Skeletal muscle cell (primary cell): ENCODE results near the gene LIMA1.
A peak's percentile ranks its signal among the peaks of the same experiment; 100 is the strongest.
"Not testable (repeated sequence)": the region's sequence is repeated elsewhere in the genome, so short reads cannot be mapped to it uniquely, and the experiment has no call there.

Source experiments
- DNase-seq: peaks from one replicate; pipeline ENCODE4 v3.0.0-alpha.2; 2010; ENCODE audit warnings: low read depth
- H3K4me3 ChIP-seq: 2 replicates; pipeline ENCODE4 v1.5.1; 2011; ENCODE audit warnings: low read depth, mild to moderate bottlenecking, control low read depth, low read length, moderate library complexity

LIMA1 gene

DNA sequence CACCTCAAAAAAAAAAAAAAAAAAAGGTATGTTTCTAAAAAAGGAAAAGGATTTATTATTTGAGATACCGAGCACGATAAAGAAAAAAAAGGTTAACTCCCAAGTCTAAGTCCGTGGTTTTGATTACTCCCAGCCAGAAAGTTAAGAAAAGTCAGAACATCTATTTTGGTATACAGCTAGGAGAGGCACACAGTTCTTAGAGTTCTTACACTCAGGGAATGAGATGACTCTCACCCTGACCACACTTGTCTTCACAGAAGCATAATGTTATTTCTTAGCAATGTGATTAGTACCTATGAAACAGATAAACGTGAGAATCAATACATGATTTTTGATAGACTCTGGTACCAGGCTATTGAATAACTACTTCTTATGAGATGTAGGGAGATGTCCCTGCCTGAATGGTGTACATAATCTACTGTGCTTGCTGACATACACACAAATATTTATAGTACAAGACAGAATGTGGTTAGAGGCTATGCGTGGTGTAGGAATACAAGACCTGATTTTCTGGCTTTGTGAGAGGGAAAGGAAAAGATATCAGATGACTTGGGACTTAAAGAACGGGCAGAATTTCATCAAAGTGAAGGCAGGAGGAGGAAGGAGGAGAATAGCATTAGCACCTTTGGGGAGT lies 31.6 kb downstream of the LIMA1 start:
- no peak for DNase-seq
- no peak overlapping the region for H3K4me3 ChIP-seq

DNA sequence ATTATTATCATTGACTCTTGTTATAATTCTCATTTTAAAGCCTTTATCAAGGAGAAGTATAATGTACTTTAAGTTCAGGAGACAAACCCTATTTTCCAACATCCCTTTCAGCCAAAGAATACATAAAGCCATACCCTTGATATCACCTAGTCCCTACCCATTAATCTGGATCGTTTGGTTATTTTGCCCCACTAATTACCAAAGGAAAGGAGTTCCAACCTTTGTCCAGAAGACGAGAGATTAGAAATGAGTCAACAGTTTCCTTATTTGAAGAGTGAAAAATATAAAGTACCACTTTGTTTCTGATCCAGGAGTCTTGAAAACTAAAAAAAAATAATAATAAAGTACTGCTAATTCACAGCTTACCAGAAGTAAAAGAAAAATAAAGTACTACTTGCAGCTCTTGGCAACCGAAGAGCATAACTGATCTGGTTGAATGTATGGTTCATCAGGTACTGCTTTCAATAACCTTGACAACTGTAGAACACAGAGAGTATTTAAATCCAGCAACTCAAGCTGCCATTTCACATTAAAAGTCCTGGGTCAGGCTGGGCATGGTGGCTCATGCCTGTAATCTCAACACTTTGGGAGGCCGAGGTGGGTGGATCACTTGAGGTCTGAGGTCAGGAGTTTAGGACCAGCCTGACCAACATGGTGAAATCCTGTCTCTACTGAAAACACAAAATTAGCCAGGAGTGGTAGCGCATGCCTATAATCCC lies 33.7 kb downstream of the LIMA1 start:
- DNase-seq: no peak

DNA sequence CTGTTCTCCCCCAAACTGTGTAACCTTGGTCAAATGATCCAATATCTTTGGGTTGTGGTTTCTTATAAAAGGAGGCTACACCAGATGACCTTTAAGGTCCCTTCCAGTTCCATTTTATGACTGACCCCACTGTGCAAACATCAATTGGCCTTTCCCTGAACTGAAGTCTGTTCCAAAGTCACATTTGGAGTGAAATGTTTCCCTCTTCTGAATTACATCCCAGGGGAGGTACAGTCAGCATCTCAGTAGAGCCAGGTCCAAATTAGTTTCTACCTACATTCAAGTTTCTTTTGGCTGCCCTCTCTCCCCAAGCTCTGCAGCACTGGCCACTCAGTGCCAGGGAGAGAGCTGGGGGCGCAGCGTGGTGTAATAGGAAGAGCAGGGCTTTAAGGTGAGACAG lies 34.4 kb downstream of the LIMA1 start:
- H3K4me3 ChIP-seq: no peak overlapping the region
- DNase-seq: no peak

More for the DNA sequence above, 33.7 kb downstream of the LIMA1 start:
- H3K4me3 ChIP-seq: no peak overlapping the region

DNA sequence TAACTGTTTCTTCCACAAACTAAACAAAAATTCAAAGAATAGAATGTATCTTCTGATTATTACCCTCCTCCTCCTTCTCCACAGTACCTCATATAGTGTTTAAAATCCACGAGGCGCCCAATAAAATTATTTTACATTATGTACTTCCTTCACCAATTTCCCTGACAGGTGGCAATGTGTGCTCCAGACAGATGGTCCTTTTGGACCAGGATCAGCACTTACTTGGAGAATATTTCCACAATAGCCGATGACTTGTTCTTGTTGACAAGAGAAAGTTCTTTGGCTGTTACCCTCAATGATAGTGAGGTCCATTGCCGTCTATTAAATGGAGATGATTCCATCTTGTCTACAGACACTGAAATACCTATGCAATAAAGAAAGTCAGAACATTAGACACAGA lies 34.9 kb downstream of the LIMA1 start:
- H3K4me3 ChIP-seq: no peak overlapping the region
- DNase-seq: no peak

DNA sequence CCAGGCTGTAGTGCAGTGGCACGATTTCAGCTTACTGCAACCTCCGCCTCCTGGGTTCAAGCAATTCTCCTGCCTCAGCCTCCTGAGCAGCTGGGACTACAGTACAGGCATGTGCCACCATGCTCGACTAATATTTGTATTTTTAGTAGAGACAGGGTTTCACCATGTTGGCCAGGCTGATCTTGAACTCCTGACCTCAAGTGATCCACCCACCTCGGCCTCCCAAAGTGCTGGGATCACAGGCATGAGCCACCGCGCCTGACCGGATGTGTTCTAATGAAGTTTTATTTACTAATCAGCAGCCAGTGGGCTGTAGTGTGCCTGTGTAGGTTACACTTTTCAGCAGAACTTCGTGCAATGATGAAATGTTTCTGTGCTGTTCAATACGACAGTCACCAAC lies 35.7 kb downstream of the LIMA1 start:
- H3K4me3 ChIP-seq, DNase-seq: not testable (repeated sequence)

DNA sequence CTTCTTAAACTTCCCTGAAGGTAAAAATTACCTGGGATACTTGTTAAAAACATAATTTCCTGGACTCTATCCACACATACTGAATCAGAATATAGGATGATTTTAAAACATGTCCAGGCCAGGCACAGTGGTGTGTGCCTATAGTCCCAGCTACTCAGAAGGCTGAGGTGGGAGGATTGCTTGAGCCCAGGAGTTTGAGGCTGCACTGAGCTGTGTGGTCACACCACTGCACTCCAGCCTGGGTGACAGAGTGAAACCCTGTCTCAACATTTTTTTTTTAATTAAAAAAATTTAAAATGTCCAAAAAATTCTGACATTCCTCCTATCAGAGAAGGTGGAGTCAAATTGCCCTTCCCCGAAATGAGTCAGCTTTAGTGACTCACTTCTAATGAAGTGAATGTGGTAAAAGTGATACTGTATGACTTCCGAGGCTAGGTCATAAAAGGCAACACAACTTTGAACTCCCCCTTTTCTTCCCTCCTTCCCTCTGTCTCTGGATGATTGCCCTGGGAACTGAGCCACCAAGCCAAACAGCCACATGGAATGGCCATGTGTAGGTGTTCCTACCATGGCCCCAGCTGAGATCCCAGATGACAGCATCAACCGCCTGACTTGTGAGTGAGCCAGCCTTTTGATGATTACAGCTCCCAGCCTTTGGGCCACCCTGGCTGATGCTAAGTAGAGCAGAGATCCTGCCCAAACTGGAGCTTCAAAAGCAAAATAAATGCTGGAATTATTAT lies 36.3 kb downstream of the LIMA1 start:
- peak; percentile 93 for DNase-seq
- no peak overlapping the region for H3K4me3 ChIP-seq

DNA sequence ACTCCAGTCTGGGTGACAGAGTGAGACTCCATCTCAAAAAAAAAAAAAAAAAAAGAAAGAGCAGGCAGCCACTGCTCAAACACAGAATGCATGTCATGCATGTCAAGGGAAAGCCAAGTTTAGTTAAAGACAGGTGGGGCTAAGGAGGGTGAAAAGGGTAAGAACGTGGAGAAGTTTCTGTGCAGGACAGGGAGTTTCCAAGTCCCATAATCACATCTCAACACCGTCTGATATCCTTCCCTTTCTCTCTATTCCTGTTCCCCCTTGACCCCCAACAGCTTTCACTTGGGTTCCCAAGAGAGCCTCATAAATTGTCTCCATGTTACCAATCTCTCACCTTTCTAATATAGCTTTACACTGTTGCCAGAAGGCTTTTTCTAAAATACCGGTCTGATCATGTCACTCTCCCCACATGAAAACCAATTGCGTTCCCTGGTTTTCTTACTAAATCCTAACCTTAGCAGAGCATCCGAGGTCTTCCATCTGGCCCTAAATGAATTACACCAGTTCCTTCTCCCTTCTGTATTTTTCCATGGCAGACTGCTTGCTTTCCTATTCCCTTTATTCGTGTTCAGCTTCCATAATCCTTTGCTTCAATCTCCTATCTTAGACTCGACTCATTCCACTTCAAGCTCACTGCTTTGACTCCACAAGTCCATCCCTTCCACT lies 37.0 kb downstream of the LIMA1 start:
- no peak overlapping the region for H3K4me3 ChIP-seq
- no peak for DNase-seq

DNA sequence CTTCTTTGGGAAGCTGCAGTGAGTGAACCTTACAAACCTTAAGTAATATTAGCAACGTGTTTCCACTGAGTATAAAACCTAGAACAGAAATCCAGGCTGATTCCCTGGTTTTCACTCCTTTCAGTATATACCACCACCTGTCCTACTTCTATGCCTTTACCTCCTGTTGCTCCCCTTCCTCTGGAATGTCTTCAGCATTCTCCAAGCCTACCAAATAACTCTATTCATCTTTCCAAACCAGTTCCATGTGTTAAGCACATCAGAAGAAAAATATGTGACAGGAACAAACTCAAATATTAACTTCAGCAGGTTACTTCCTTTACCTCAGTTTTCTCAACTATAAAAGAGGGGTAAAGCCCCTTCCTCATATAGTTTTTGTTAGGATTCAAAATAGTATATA lies 39.8 kb downstream of the LIMA1 start:
- no peak for DNase-seq
- no peak overlapping the region for H3K4me3 ChIP-seq

DNA sequence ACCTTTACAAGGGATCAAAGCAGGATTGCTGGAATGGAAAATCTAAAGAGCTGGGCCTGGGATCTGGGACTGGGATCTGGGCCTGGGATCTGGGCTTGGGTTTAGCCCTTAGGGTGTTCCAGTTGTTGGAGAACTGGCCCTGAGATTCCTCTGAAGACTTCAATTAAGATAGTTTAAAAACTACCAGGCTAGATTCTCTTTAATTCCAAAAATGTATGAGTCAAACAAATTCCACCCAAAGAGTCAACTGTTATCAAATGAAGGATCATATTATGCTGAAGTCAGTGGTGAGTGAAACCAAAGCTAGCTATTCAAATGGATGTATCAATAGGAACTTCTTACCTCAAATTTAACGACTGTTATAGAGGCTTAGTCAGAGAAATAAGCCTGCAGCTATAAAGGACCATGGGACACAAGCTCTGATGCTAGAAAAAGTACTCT lies 40.5 kb downstream of the LIMA1 start:
- H3K4me3 ChIP-seq: no peak overlapping the region
- no peak for DNase-seq

DNA sequence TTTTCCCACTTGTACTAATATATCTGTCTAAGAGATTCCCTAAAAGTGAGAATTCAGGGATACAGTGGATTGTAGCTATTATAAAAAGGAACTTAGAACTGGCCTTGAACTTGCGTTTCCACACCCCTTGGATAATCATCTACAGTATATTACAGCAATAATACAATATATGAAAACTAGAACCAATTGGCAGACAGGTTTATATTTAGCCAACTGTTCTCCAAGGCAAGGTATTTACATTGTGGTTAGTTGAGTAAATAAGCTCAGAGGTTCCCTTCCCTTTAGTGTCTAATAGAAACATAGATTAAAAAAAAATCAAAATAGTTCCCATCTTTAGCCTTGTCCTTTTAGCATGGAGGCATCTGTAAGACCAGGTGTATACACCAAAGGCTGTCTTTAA lies 42.1 kb downstream of the LIMA1 start:
- no peak overlapping the region for H3K4me3 ChIP-seq

DNA sequence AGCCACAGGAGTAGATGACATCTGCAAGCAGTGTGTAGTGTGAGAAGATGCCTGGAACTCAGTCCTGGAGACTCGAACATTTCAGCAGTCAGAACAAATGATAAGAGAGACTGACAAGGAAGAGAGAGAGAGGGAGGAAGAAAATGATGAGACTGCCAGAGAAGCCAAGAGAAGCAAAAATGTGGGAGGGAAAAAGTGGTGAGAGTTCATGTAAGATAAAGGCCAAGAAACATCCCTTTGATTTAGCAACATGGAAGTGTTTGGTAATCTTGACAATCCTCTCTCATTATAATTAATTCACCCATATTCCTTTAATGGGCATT lies 42.6 kb downstream of the LIMA1 start:
- H3K4me3 ChIP-seq: no peak overlapping the region
- DNase-seq: no peak

More for the DNA sequence above, 42.1 kb downstream of the LIMA1 start:
- no peak for DNase-seq

DNA sequence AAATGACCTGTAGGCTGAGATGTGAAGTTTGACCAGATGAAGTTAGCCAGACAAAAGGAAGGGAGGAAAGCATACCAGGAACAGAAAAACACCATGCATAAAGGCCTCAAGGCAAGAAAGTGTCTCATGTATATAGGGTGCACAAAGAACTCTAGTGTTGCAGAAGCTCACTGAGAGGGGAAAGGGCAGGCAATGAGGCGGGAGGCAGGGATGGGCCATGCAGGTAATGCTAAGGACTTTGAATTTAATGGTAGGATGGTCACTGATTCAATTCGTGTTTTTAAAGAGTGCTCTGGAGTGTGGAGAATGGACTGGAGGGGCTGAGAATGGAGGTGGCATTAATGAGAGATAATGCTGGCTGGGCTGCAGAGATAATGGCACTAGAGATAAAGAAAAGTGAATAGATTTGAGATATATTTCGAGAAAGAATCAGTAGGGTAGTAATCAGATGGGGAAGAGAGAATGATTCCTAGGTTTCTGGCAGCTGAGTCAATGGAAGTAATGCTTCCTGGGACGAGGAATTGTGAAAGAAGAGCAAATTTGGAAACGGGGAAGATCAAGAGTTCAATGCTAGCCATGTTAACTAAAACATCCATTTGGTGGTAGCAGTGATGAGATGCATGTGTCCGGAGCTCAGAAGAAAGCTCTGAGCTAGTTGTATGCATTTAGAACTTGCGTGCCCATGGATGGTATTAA lies 43.1 kb downstream of the LIMA1 start:
- DNase-seq: no peak
- no peak overlapping the region for H3K4me3 ChIP-seq

DNA sequence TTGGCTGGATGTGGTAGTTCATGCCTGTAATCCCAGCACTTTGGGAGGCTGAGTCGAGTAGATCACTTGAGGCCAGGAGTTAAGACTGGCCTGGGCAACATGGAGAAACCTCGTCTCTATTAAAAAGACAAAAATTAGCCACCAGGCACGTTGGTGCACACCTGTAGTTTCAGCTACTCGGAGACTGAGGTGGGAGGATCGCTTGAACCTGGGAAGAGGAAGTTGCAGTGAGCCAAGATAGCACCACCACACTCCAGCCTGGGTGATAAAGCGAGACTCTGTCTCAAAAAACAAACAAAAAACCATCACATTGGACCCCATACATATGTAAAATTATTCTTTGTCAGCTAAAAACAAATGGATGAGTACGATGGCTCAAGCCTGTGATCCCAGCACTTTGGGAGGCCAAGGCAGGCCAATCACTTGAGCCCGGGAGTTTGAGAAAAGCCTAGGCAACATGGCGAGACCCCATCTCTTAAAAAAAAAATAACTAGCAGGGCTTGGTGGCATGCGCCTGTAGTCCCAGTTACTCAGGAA lies 43.9 kb downstream of the LIMA1 start:
- no peak for DNase-seq
- no peak overlapping the region for H3K4me3 ChIP-seq

DNA sequence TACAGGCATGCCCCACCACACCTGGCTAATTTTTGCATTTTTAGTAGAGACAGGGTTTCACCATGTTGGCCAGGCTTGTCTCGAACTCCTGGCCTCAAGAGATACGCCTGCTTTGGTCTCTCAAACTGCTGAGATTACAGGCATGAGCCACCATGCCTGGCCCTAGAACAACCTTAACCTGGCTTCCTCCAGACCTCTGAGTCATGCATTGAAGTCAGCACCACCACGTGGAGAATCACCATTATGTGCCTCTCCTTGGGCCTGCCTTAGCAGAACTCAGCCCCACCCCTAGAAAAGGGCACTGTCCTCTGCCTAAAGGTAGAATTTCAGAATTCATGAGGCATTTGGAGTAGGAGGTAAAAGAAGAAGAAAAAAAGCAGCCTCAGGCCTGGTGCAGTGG lies 49.0 kb downstream of the LIMA1 start:
- no peak overlapping the region for H3K4me3 ChIP-seq
- DNase-seq: no peak

DNA sequence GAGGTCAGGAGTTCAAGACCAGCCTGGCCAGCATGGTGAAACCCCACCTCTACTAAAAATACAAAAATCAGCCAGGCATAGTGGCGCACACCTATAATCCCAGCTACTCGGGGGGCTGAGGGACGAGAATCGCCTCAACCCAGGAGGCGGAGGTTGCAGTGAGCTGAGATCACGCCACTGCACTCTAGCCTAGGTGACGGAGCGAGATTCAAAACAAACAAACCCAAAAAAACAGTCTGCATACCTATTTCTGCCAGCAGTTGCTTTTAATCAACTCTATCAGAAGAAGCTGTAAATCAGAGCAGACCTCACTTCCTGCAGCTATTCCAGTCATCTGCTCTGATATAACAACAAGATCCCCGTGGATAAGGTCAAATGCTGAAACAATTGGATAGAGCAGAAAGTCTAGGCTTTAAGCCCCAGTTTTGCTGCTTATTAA lies 50.5 kb downstream of the LIMA1 start:
- no peak overlapping the region for H3K4me3 ChIP-seq
- no peak for DNase-seq

DNA sequence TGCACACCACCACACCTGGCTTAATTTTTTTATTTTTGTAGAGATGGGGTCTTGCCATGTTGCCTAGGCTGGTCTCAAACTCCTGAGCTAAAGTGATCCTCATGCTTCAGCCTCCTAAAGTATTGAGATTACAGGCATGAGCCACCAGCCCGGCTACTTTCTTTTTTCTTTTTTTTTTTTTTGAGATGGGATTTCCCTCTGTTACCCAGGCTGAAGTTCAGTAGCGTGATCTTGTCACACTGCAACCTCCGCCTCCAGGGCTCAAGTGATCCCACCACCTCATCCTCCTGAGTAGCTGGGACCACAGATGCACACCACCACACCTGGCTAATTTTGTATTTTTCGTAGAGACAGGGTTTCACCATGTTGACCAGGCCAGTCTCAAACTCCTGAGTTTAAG lies 51.1 kb downstream of the LIMA1 start:
- no peak for DNase-seq
- no peak overlapping the region for H3K4me3 ChIP-seq

DNA sequence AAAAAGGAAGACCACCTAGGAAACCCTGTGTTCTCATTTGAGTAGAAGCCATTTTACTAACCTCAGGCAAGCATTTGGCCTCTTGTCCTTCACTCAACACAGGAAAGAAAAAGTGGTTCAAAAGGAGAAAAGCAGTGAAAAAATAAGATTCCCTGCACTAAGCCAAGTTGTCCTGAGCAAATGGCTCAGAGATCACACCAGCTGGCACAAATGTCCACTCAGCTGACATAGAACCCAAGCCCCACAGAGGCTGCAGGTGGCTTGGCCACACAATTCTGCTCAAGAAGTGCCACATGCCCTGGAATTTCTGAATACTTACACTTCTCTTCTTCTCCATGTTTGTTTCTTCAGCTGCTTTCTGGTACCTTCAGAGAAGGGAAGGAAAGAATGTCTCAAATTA lies 52.0 kb downstream of the LIMA1 start:
- no peak overlapping the region for H3K4me3 ChIP-seq
- DNase-seq: no peak

DNA sequence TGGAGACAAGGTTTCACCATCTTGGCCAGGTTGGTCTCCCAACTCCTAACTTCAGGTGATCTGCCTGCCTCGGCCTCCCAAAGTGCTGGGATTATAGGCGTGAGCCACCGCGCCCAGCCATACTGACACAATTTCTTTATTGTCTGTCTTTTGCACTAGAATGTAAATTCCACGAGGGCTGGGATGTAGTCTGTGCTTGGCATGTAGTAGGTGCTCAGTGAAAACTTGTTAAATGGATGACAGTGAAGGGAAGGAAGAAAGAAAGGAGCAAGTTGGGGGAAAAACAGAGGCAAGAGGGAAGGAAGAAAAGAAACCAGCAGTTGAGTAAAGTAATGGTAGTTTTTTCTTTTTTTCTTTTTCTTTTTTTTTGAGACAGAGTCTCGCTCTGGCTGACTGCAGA lies 53.1 kb downstream of the LIMA1 start:
- no peak for DNase-seq
- H3K4me3 ChIP-seq: no peak overlapping the region

DNA sequence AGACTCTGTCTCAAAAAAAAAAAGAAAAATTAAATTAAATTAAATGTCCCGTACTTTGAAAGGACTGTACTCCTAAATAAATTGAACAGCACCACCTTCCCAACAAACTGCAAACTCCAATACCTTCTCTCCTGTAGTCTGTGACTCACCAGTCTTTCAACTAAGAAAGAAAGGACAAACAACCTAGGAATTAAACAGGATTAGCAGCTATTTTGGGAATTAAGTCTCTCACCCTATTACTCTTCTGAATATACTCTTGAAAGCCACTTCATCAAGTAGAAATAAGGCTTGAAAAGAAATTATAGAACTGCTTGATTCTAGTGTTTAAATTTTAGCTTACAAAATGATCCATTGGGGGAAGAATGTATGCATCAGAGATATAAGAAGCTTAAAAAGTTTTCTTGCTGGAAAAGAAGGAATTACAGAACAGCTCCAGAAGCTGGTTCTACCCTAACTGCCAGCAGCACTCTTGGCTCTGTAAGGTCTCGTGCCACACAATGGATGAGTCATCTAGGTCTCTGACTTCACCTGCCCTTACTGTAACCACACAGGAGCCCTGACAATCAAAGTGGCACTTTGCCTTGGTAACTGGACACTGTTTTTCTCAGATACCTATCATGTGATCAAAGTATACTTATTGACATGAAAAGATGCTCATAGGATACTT lies 59.2 kb downstream of the LIMA1 start:
- no peak overlapping the region for H3K4me3 ChIP-seq
- no peak for DNase-seq
